Activated CD8-positive, alpha-beta memory T cell treated with anti-CD3 and anti-CD28 coated beads, Interleukin-2, amount 10 ng/mL, durations not matched to agents 7 days and 5 days (primary cell): ENCODE results near the gene COQ8A. TPM values are rescaled to one million over a fixed set of nuclear protein-coding genes. Genes with fewer than 3 reads are reported as not detected.

ENCODE experiments used
- ATAC-seq: fragments of 150-1000 bp; cut with Tn5 transposase; one replicate; pipeline ENCODE4 v1.10.0; 2021; ENCODE audit warnings: moderate library complexity
- CTCF ChIA-PET: fragments of 350-600 bp; sonication (Branson Sonifier 250); formaldehyde crosslinking; loops from one replicate; lab custom pipeline; 2021; ENCODE audit warnings: antibody characterized with exemption; lab: Charles Lee
- DNase-seq: peaks from one replicate; pipeline ENCODE4 v3.0.0-alpha.2; 2020
- H3K27ac Mint-ChIP-seq: one replicate; pipeline ENCODE4 v1.8.0; 2021; ENCODE audit warnings: mild to moderate bottlenecking, mixed read lengths
- H3K27me3 Mint-ChIP-seq: one replicate; pipeline ENCODE4 v1.8.0; 2021; ENCODE audit warnings: mixed read lengths
- H3K36me3 Mint-ChIP-seq: one replicate; pipeline ENCODE4 v1.8.0; 2021; ENCODE audit warnings: mild to moderate bottlenecking, mixed read lengths
- H3K4me1 Mint-ChIP-seq: one replicate; pipeline ENCODE4 v1.8.0; 2021; ENCODE audit warnings: mixed read lengths
- H3K4me3 Mint-ChIP-seq: one replicate; pipeline ENCODE4 v1.8.0; 2021; ENCODE audit warnings: mild to moderate bottlenecking, moderate library complexity, mixed read lengths
- H3K9me3 Mint-ChIP-seq: one replicate; pipeline ENCODE4 v1.8.0; 2022; ENCODE audit warnings: low read depth, mixed read lengths
- total RNA-seq, 2 experiments: library from RNA; stranded (reverse); gene quantifications; one replicate each; pipeline ENCODE4 v1.2.3, GENCODE V29; 2021

Gene COQ8A
- total RNA-seq, 2 experiments from 2014 or later = 19.0 to 22.1 TPM

DNA sequence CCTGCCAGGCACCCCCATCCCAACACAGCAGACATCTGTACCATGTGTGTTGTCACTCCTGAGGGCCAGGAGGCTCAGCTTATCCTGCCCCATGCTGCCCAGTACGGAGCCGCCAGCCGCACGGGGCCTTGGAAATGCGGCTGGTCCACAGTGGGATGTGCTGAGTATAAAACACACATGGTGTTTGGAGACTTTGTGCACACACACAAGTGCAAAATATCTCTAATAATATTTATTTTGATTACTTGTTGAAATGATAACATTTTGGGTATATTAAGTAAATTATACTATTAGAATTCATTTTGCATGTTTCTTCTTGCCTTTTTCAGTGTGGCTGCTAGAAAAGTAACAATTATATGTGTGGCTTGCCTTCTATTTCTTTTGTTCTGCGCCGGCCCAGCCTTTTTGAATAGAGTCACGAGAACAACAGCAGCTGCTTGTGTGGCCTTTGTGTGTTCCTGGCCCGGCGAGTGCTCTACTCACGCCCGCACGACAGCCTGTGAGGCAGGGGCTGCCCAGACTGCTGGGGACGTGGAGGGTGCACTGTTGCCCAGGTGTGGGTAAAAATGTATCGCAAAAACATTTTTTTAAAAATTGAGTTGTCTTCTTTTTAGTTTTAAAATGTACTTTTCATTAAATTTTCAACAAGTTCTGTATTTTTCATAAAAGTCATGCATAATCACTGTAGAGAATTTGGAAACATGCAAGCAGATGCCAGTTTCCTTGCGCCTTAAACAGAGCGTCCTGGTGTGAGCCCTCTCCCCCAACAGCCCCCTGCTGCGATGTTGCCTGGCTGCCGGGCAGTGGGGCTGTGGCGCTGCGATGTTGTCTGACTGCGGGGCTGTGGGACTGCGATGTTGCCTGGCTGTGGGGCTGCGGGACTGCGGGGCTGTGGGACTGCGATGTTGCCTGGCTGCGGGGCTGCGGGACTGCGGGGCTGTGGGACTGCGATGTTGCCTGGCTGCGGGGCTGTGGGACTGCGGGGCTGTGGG is 35.5 kb downstream of the COQ8A start:
- Mint-ChIP-seq H3K4me1 (no peaks in the 10 kb centered on the region), H3K36me3 (peaks cover 8% of the 10 kb centered on the region), H3K4me3 (no peak overlapping the region), H3K27me3 (no peaks in the 10 kb centered on the region), H3K9me3 (peaks cover 6% of the 10 kb centered on the region), H3K27ac (no peak overlapping the region)
- DNase-seq (no peak), ATAC-seq (no peak)
- CTCF ChIA-PET = no interaction called here

DNA sequence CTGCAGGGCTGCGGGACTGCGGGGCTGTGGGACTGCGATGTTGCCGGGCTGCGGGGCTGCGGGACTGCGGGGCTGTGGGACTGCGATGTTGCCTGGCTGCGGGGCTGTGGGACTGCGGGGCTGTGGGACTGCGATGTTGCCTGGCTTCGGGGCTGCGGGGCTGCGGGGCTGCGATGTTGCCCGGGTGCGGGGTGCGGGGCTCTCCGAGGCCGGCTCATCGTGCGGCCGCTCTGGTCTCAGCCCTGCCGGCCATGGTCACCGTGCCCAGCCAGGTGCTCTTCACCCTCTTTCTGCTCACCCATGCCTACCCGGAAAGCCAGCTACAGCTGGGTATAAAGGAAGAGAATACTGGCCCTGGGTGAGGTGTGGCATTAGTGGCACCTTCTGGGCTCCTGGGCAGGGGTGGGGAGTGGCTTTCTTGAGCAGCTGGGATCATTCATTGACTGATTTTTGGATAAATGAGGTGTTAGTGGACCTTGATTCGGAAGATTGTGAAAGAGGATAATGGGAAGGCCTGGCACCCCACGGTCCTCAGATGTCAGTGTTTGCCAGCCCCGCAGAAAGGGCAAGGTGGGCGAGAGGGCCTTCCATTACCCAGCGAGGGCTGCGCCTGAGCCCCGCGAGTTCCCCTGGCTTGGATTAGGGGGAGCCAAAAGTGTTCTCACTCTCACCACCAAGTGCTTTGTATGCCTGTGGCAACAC is 36.3 kb downstream of the COQ8A start:
- peaks cover 8% of the 10 kb centered on the region for H3K36me3 Mint-ChIP-seq
- H3K27ac Mint-ChIP-seq = no peak overlapping the region
- CTCF ChIA-PET = no interaction called here
- ATAC-seq (no peak), DNase-seq (no peak)
- H3K27me3 Mint-ChIP-seq = no peaks in the 10 kb centered on the region
- H3K9me3 Mint-ChIP-seq = peaks cover 6% of the 10 kb centered on the region
- no peak overlapping the region for H3K4me3 Mint-ChIP-seq
- H3K4me1 Mint-ChIP-seq = no peaks in the 10 kb centered on the region

DNA sequence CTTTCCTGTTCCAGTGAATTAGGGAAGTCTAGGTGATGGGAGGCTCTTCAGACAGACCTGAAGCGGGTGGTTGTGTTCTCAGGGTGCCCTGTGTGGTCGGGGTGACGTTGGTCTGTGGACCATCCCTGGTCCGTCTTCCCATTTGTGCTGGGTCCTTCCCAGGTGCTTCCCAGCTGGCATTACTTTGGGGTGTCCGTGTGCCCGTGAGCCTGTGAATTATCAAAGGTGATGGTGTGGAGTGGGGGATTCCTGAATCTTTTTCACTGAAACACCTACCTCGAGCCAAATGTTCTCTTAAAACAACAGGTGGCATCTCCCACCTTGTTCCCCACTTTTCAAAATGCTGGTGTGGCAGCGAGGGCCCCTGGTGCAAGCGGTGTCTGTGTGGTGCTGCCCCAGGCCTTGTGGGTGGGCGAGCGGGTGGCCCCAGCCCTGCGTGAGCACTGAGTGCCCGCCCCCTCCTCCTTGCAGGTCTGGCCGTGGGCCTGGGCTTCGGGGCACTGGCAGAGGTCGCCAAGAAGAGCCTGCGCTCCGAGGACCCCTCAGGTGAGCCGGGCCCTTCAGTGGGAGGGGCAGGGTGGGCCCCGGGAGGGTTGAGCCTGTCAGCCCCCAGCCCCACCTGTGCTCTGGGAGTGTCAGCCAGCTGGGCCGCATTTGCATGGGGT is 37.0 kb downstream of the COQ8A start:
- ATAC-seq (no peak), DNase-seq (no peak)
- Mint-ChIP-seq H3K36me3 (peaks cover 1% of the 10 kb centered on the region), H3K4me3 (no peak overlapping the region), H3K27me3 (no peaks in the 10 kb centered on the region), H3K4me1 (no peaks in the 10 kb centered on the region), H3K27ac (no peak overlapping the region), H3K9me3 (no peaks in the 10 kb centered on the region)
- CTCF ChIA-PET = no interaction called here

DNA sequence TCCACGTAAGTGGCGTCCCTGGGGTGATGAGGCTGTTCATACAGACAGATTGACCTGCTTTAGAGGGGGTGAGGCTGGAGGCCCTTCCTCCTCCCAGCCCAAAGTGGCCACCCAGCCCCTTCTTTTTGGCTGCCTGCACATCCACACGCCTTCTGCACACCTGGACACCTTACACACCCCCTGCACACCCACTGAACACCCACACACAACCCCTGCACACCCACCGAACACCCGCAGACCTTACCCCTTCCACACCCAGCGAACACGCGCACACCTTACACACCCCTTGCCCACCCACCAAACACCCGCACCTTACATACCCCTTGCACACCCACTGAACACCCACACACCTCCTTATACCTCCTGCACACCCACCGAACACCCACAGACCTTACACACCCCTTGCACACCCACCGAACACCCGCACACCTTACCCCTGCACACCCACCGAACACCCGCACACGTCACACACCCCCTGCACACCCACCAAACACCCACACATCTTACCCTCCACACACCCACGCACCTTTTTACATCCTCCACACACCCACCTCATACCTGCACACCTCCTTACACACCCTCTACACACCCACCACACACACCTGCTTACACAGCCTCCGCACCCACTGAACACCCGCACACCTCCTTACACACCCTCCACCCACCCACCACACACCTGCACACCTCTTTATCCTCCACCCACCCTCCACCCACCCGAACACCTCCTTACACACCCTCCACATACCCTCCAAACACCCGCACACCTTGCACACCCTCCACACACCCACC is 37.7 kb downstream of the COQ8A start:
- Mint-ChIP-seq H3K4me1 (no peaks in the 10 kb centered on the region), H3K9me3 (no peaks in the 10 kb centered on the region), H3K36me3 (no peaks in the 10 kb centered on the region), H3K27ac (no peak overlapping the region), H3K4me3 (no peak overlapping the region), H3K27me3 (no peaks in the 10 kb centered on the region)
- DNase-seq = no peak
- CTCF ChIA-PET = no interaction called here
- no peak for ATAC-seq

DNA sequence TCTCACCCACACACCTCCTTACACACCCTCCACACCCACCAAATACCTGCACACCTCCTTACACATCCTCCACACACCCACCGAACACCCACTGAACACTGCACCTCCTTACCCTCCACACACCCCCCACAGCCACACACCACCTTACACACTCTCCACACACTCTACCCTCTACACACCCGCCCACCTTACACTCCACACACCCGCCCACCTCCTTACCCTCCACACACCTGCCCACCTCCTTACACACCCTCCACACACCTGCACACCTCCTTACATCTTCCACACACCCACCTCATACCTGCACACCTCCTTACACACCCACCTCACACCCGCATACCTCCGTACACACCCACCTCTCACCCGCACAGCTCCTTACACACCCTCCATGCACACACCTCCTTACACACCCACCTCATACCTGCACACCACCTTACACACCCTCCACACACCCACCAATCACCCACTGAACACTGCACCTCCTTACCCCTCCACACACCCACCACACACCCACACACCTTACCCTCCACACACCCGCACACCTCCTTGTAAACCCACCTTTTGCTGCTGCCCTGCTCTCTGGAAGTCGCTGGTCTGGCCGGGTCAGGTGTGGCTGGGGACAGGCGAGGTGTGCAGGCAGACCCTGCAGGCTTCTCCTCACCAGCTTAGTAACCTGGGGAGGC is 38.5 kb downstream of the COQ8A start:
- H3K27me3 Mint-ChIP-seq = no peaks in the 10 kb centered on the region
- H3K4me1 Mint-ChIP-seq = no peaks in the 10 kb centered on the region
- no peak overlapping the region for H3K27ac Mint-ChIP-seq
- no peak for DNase-seq
- no peak for ATAC-seq
- H3K4me3 Mint-ChIP-seq = no peak overlapping the region
- CTCF ChIA-PET = no interaction called here
- H3K9me3 Mint-ChIP-seq = no peaks in the 10 kb centered on the region
- no peaks in the 10 kb centered on the region for H3K36me3 Mint-ChIP-seq

DNA sequence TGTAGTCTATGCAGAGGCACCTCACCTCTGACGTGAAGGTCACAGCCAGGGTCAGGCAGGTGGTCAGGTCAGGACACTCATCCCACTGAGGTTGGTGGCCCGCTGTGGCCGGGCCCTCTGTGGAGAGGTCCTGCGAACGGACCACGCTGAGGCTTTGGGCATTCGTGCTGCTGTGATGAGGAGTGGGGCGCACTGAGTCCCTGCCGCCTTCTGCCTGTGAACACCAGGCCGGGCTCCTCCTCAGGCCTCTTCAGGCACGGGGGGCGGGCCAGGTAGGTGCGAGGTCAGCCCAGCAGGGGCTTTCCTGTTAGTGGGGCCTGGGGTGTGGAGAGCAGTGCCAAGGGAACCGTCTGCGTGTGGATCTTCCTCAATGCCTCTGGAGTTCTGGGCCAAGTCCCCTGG is 39.0 kb downstream of the COQ8A start:
- no peak for ATAC-seq
- no peaks in the 10 kb centered on the region for H3K9me3 Mint-ChIP-seq

DNA sequence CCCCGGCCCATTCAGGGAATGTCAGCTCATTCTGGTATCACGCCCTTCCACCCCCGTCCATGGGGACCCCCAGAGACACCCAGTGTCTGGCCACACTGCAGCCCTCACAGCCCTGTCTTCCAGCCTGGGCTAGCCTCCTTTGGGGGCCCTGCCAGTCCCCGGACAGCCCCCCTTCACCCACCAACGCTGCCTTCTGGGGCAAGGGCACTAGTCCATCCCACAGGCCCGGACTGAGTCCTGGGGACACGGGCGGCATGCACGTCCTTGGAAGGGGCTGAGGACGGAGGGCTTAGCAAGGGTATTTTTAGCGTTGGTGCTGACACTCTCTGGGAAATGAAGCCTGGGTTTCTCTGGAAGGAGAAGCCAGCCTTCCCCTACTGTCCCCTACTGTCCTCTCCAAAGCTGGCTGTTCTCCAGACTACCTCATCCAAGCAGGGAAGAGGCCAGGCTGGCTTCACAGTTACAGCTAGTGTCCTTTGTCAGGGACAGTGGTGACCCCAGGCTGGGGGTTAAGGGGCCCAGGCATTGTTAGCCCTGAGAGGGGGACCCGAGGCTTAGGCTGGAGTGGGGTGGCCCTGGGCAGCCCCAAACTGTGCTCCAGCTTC is 39.5 kb downstream of the COQ8A start:
- Mint-ChIP-seq H3K27me3 (no peaks in the 10 kb centered on the region), H3K36me3 (no peaks in the 10 kb centered on the region), H3K4me3 (no peak overlapping the region), H3K4me1 (no peaks in the 10 kb centered on the region), H3K9me3 (no peaks in the 10 kb centered on the region), H3K27ac (no peak overlapping the region)
- CTCF ChIA-PET = no interaction called here
- DNase-seq (no peak), ATAC-seq (no peak)

More for the DNA sequence above, 39.0 kb downstream of the COQ8A start:
- Mint-ChIP-seq H3K4me1 (no peaks in the 10 kb centered on the region), H3K36me3 (no peaks in the 10 kb centered on the region), H3K27ac (no peak overlapping the region), H3K4me3 (no peak overlapping the region), H3K27me3 (no peaks in the 10 kb centered on the region)
- CTCF ChIA-PET = no interaction called here
- no peak for DNase-seq

DNA sequence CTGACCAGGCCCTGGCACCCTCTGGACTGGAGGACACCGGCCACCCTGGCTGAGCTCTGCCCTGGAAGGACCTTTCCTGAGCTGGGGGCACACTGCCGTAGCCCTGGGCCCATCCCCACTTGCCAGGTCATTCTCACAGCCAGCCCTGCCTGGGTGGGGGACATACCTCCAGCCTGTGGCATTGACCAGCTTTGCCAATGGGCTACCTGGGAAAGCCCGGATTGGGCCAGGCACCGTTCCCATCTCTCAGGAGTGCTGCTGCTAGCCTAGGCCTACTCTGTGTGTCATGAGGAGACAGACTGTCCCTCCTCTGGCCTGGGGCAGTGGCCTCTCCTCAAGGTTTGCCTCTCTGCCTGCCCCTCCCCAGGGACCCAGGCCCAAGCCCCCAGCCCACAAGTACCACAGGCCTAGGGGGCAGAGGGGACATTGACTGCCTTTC is 40.0 kb downstream of the COQ8A start:
- CTCF ChIA-PET = no interaction called here
- H3K36me3 Mint-ChIP-seq = no peaks in the 10 kb centered on the region
- H3K4me3 Mint-ChIP-seq = no peak overlapping the region
- ATAC-seq (no peak), DNase-seq (no peak)
- no peaks in the 10 kb centered on the region for H3K27me3 Mint-ChIP-seq
- H3K4me1 Mint-ChIP-seq = no peaks in the 10 kb centered on the region
- H3K27ac Mint-ChIP-seq = no peak overlapping the region
- H3K9me3 Mint-ChIP-seq = no peaks in the 10 kb centered on the region

DNA sequence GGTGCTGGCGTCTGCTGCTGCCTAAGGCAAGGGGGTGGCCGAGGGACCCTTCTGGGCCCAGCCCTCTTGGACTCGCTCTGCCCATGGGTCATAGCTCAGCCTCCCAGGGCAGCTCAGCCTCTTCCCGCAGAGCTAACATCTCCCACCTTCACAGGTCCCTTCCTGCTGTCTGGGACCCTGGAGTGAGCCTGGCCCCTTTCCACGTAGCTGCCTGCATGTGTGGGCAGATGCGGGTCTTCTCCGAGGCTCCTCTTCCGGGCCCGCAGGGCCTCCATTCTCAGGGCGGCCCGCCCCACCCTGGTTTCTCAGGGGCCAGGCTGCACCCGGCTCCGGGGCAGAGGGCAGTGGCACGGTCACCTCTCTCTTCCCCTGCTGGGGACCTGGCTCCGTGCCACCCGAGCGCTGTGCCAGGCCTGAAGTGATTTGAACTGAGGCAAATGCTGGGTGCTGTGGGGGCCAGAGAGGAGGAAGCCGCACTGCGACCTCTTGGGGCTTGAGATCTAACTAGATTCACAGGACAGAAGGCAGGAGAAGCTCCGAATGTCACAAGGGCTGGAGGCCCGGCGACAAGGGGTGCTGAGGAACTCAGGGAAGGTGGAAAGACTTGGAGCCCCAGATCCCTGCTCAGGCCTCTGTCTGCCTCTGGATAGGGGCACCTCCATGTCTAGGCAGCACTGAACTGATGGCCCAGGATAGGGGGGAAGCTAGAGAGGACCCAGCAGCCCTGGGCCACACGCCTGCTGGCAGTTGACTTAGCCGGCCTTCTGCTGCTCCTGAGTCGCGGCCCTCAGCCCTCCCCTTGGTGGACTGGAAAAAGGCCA is 40.7 kb downstream of the COQ8A start:
- H3K36me3 Mint-ChIP-seq = no peaks in the 10 kb centered on the region
- no peaks in the 10 kb centered on the region for H3K9me3 Mint-ChIP-seq
- H3K4me1 Mint-ChIP-seq = no peaks in the 10 kb centered on the region
- ATAC-seq (no peak), DNase-seq (no peak)
- no peaks in the 10 kb centered on the region for H3K27me3 Mint-ChIP-seq
- CTCF ChIA-PET = no interaction called here
- no peak overlapping the region for H3K4me3 Mint-ChIP-seq
- H3K27ac Mint-ChIP-seq = no peak overlapping the region

DNA sequence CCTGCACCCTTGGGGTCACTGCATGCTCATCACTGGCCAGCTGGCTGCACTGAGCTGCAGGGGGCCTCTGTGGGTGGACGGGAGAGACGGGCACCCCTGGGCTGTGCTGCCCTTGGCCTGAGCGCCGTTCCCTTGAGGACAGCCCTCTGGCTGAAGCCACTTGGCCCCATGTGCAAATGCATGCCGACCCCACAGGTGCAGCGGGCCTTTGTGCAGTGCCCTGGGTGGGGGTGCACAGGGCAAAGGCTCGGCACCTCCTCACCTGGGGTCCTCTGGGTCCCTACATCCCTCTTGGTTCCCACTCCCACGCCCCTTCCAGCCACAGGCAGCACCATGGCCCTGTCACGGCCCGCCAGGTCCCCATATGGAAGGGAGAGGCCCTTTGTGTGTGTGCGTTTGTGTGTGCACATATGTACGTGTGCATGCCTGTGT is 41.3 kb downstream of the COQ8A start:
- DNase-seq (no peak), ATAC-seq (no peak)
- no peaks in the 10 kb centered on the region for H3K4me1 Mint-ChIP-seq
- H3K9me3 Mint-ChIP-seq = no peaks in the 10 kb centered on the region
- H3K4me3 Mint-ChIP-seq = no peak overlapping the region
- no peak overlapping the region for H3K27ac Mint-ChIP-seq
- CTCF ChIA-PET = no interaction called here
- no peaks in the 10 kb centered on the region for H3K27me3 Mint-ChIP-seq
- H3K36me3 Mint-ChIP-seq = no peaks in the 10 kb centered on the region

DNA sequence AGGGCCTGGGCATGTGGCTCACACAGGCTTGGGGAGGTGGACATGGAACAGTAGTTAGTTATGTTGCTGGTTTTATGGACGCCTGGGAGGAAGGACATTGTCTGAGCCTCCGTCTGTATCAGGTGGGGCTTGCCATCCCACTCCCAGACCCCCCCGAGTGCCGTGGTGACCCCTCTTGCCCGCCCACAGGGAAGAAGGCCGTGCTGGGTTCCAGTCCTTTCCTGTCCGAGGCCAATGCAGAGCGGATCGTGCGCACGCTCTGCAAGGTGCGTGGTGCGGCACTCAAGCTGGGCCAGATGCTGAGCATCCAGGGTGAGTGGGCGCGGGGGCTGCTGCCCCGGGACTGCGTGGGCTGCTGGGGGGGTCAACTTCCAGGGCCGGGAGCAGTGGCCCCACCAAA is 41.7 kb downstream of the COQ8A start:
- Mint-ChIP-seq H3K27me3 (no peaks in the 10 kb centered on the region), H3K27ac (no peak overlapping the region), H3K4me3 (no peak overlapping the region), H3K9me3 (no peaks in the 10 kb centered on the region), H3K36me3 (peaks cover 2% of the 10 kb centered on the region), H3K4me1 (no peaks in the 10 kb centered on the region)
- ATAC-seq (no peak), DNase-seq (no peak)
- CTCF ChIA-PET = no interaction called here
